GM18867 (cell line): ENCODE results near the gene CADM1.

Experiments used
- ATAC-seq: cut with Tn5 transposase; IDR thresholded peaks from one replicate; pipeline ENCODE4 v1.9.1; 2021; ENCODE audit warnings: mild to moderate bottlenecking, moderate library complexity; ENCODE audit not compliant: unreplicated experiment

CADM1 gene

GRCh38 chr11:115504276-115505158 is at the start of gene CADM1:
CADM1 (minus strand) TSS chr11:115504415.
- no peak for ATAC-seq

GRCh38 chr11:115552773-115553438 is 48.7 kb upstream of the CADM1 start:
- ATAC-seq: no peak

GRCh38 chr11:115552151-115552772 is 48.0 kb upstream of the CADM1 start:
- ATAC-seq: no peak

GRCh38 chr11:115550291-115551059 is 46.3 kb upstream of the CADM1 start:
- ATAC-seq: no peak

GRCh38 chr11:115548878-115549528 is 44.8 kb upstream of the CADM1 start:
- ATAC-seq: no peak

GRCh38 chr11:115545581-115546210 is 41.5 kb upstream of the CADM1 start:
- no peak for ATAC-seq

- ATAC-seq: no peak
These were observed 40.3 kb upstream of the CADM1 start for GRCh38 chr11:115544422-115544948.

- no peak for ATAC-seq
These were observed 37.3 kb upstream of the CADM1 start for GRCh38 chr11:115541518-115541917.

GRCh38 chr11:115539844-115540243 is 35.6 kb upstream of the CADM1 start:
- ATAC-seq: no peak

- no peak for ATAC-seq
These were observed 31.6 kb upstream of the CADM1 start for GRCh38 chr11:115535781-115536180.

GRCh38 chr11:115530752-115531151 is 26.5 kb upstream of the CADM1 start:
- no peak for ATAC-seq

- ATAC-seq: no peak
These were observed 24.0 kb upstream of the CADM1 start for GRCh38 chr11:115528225-115528624.

- no peak for ATAC-seq
These were observed 23.4 kb upstream of the CADM1 start for GRCh38 chr11:115527534-115528125.

GRCh38 chr11:115525531-115526006 is 21.4 kb upstream of the CADM1 start:
- ATAC-seq: no peak

- no peak for ATAC-seq
These were observed 20.4 kb upstream of the CADM1 start for GRCh38 chr11:115524572-115524971.

GRCh38 chr11:115523727-115524399 is 19.6 kb upstream of the CADM1 start:
- no peak for ATAC-seq

- ATAC-seq: peak; percentile 65
These were observed 18.1 kb upstream of the CADM1 start for GRCh38 chr11:115522302-115522701.

- ATAC-seq: no peak
These were observed 17.6 kb upstream of the CADM1 start for GRCh38 chr11:115521825-115522224.
